Measurements from ENCODE around the gene A2M. TPM values are rescaled to one million over a fixed set of nuclear protein-coding genes. Genes with fewer than 3 reads are reported as not detected.
A peak's percentile ranks its signal among the peaks of the same experiment; 100 is the strongest.

Gene A2M
- polyA plus RNA-seq, 2 of the 4 experiments (the other 2 are of a cell fraction): not detected

GRCh38 chr12:9066755-9067423, 48.8 kb downstream of the A2M start:
- Histone ChIP-seq H3K4me3 (no peak overlapping the region), H3K27ac (no peak overlapping the region), H3K4me2 (no peak overlapping the region), H3K4me1 (peaks cover 9% of the 10 kb centered on the region; the same call in 2 of the 3 replicates), H3K9me3 (no peaks in the 10 kb centered on the region)
- ChIA-PET POLR2A (no interaction called here), CTCF (interaction anchor here (0.7 to 2.1 kb wide), 7 partner anchors 9 to 523 kb away, joined by 3 to 11 read pairs (median 3); no protein-coding TSS in a partner anchor)
- no peak for ATAC-seq
- TF ChIP-seq CEBPB (IDR thresholded peaks at IDR 0.05) (peak in 1 of 2 experiments; percentile 25; a peak in 1 of 4 replicates), RNF2 (IDR thresholded peaks at IDR 0.05; ENCODE audit: borderline replicate concordance, low read depth) (no peak), SREBF2 (IDR thresholded peaks at IDR 0.05) (no peak)
- DNase-seq (ENCODE audit: low read depth in 1 of 2, low spot score in 1 of 2): no peak
- no peak for FAIRE-seq
- WGBS (ENCODE audit: missing lambda C conversion rate): 60% methylated on average over 3 of the region's 3 CpGs

- no peaks in the 10 kb centered on the region for H3K9me3 ChIP-seq
- CTCF ChIA-PET: interaction anchor here (0.7 to 2.1 kb wide), 8 partner anchors 8 to 498 kb away, joined by 3 to 11 read pairs (median 3); no protein-coding TSS in a partner anchor
- DNase-seq (ENCODE audit: low read depth in 1 of 2, low spot score in 1 of 2) (no peak), FAIRE-seq (no peak), ATAC-seq (no peak)
- POLR2A ChIA-PET: no interaction called here
- H3K4me3 ChIP-seq: no peak overlapping the region
- no peak overlapping the region for H3K4me2 ChIP-seq
- H3K4me1 ChIP-seq: peaks cover 9% of the 10 kb centered on the region; the same call in 2 of the 3 replicates
- WGBS (ENCODE audit: missing lambda C conversion rate): 78% methylated on average over 8 of the region's 9 CpGs
- H3K27ac ChIP-seq: no peak overlapping the region
- TF ChIP-seq POLR2A (IDR thresholded peaks at IDR 0.05; ENCODE audit: low read length) (no peak), MYC (IDR thresholded peaks at IDR 0.05; ENCODE audit: borderline replicate concordance, low read length) (no peak), CBX2 (IDR thresholded peaks at IDR 0.05; ENCODE audit: borderline replicate concordance, low read depth) (no peak), CHD2 (IDR thresholded peaks at IDR 0.05; ENCODE audit: low read length, partially characterized antibody) (no peak), HEYL (CRISPR knock-in tag; IDR thresholded peaks at IDR 0.05) (no peak), HOXB5 (CRISPR knock-in tag; IDR thresholded peaks at IDR 0.05) (no peak), ZC3H11A (IDR thresholded peaks at IDR 0.05) (no peak), RFX5 (IDR thresholded peaks at IDR 0.05) (no peak)
These were observed 49.5 kb downstream of the A2M start for GRCh38 chr12:9066183-9066623.

- H3K9me3 ChIP-seq: no peaks in the 10 kb centered on the region
- peak overlapping the region; percentile 56; the same call in 2 of the 3 replicates for H3K4me3 ChIP-seq
- POLR2A ChIA-PET: interaction anchor here (0.6 to 1.5 kb wide), 2 partner anchors 14 to 116 kb away, joined by 4 to 7 read pairs; partner anchors contain the start of gene M6PR
- H3K4me2 ChIP-seq: peak overlapping the region; percentile 73
- CTCF ChIA-PET: interaction anchor here (1.0 to 2.1 kb wide), 5 partner anchors 12 to 408 kb away, joined by 3 to 11 read pairs (median 5); no protein-coding TSS in a partner anchor
- peak overlapping the region; percentile 76 to 90; a peak in 4 of 6 replicates for H3K27ac ChIP-seq
- ATAC-seq (no peak), DNase-seq (ENCODE audit: low read depth in 1 of 2, low spot score in 1 of 2) (no peak), FAIRE-seq (no peak)
- WGBS (ENCODE audit: missing lambda C conversion rate): 100% methylated on average over 1 of the region's 1 CpG
- H3K4me1 ChIP-seq: peaks cover 9% of the 10 kb centered on the region; the same call in 2 of the 3 replicates
- no peak for TF ChIP-seq TP53 (CRISPR knock-in tag; IDR thresholded peaks at IDR 0.05)
- TF ChIP-seq MYC (IDR thresholded peaks at IDR 0.05; ENCODE audit: borderline replicate concordance, low read length): no peak
- TF ChIP-seq PBX3 (IDR thresholded peaks at IDR 0.05): no peak
- no peak for TF ChIP-seq ZFP36 (IDR thresholded peaks at IDR 0.05; ENCODE audit: borderline replicate concordance, partially characterized antibody)
- TF ChIP-seq POLR2AphosphoS2 (conservative IDR thresholded peaks at IDR 0.05; ENCODE audit: low read length): no peak
- no peak for TF ChIP-seq CBX2 (IDR thresholded peaks at IDR 0.05; ENCODE audit: borderline replicate concordance, low read depth)
- no peak for TF ChIP-seq CHD4 (IDR thresholded peaks at IDR 0.05; ENCODE audit: borderline replicate concordance)
- no peak for TF ChIP-seq RNF2 (IDR thresholded peaks at IDR 0.05; ENCODE audit: borderline replicate concordance, low read depth)
- no peak for TF ChIP-seq RFX5 (IDR thresholded peaks at IDR 0.05)
- no peak for TF ChIP-seq MAZ (IDR thresholded peaks at IDR 0.05; ENCODE audit: borderline replicate concordance, low read depth, low read length)
- no peak for TF ChIP-seq RAD21 (conservative IDR thresholded peaks at IDR 0.05 in 1 of 2, IDR thresholded peaks at IDR 0.05 in 1 of 2)
- TF ChIP-seq ZSCAN20 (CRISPR knock-in tag; IDR thresholded peaks at IDR 0.05): no peak
- TF ChIP-seq TFCP2L1 (CRISPR knock-in tag; IDR thresholded peaks at IDR 0.05): no peak
These were observed 50.2 kb downstream of the A2M start for GRCh38 chr12:9065607-9065856.
